HepG2 (cell line): ENCODE measurements around the gene ACACB. TPM values are rescaled to one million over a fixed set of nuclear protein-coding genes. Genes with fewer than 3 reads are reported as not detected.

Source experiments
- ATAC-seq: fragments of 200-7000 bp; cut with Tn5 transposase; 3 replicates; pipeline ENCODE4 v1.9.1; 2020; ENCODE audit warnings: mild to moderate bottlenecking, moderate library complexity
- BruUV-seq: library from RNA; stranded (reverse); fragments of 400-500 nt; replicated peaks from 2 replicates; lab custom pipeline; 2021; lab: Mats Ljungman, UMichigan
- CTCF ChIA-PET: fragments of 300-600 bp; formaldehyde crosslinking; extraction: SDS; loops from one replicate; lab custom pipeline; 2021; ENCODE audit warnings: low total read pairs, inconsistent platforms, low intra/inter-chr PET ratio; lab: Yijun Ruan, JAX
- POLR2A ChIA-PET: fragments of 350-600 bp; sonication (Branson Sonifier 250); formaldehyde crosslinking; loops from one replicate; lab custom pipeline; 2020; ENCODE audit warnings: antibody characterized with exemption, inconsistent platforms; lab: Yijun Ruan, JAX
- DNase-seq: peaks from one replicate; pipeline ENCODE4 v3.0.0-alpha.2; 2015; ENCODE audit warnings: low spot score
- FAIRE-seq: peaks from 3 replicates; lab custom pipeline; 2011; peaks lifted over from hg19 to GRCh38; lab: Jason Lieb, UNC
- H2AFZ ChIP-seq: one replicate; pipeline ENCODE4 v1.6.1; 2011; ENCODE audit warnings: low read length, inconsistent platforms
- H3K27ac ChIP-seq: fragments of 300-600 bp; 3 replicates; pipeline ENCODE4 v1.8.0; 2011; ENCODE audit warnings: mixed run types, mild to moderate bottlenecking, mixed read lengths, low read length, inconsistent platforms; ENCODE audit not compliant: insufficient read depth; ENCODE audit errors: extremely low read length
- H3K27me3 ChIP-seq, 2 experiments: fragments of 200-600 bp in 1 of 2; 2 replicates in 1 of 2; 3 replicates in 1 of 2; pipeline versions ENCODE4 v1.6.0 to v1.8.0; 2011; ENCODE audit warnings: low read length in 2 of 2, mild to moderate bottlenecking in 2 of 2, moderate library complexity in 2 of 2, inconsistent platforms in 1 of 2; ENCODE audit not compliant: insufficient read depth in 2 of 2, control insufficient read depth in 1 of 2
- H3K36me3 ChIP-seq, 2 experiments: fragments of 200-600 bp in 1 of 2; replicated peaks in 1 of 2; 2 replicates in 1 of 2; 3 replicates in 1 of 2; pipeline versions ENCODE4 v1.5.1 to v1.8.0; 2011; ENCODE audit warnings: low read length in 2 of 2, inconsistent platforms in 1 of 2; ENCODE audit not compliant: insufficient read depth in 2 of 2, control insufficient read depth in 1 of 2
- H3K4me1 ChIP-seq: 2 replicates; pipeline ENCODE4 v1.5.1; 2012; ENCODE audit warnings: low read length, inconsistent platforms; ENCODE audit not compliant: insufficient read depth
- H3K4me2 ChIP-seq: 2 replicates; pipeline ENCODE4 v1.6.0; 2011; ENCODE audit warnings: low read depth, low read length, inconsistent platforms
- H3K4me3 ChIP-seq, 3 experiments: fragments of 200-600 bp in 1 of 3; sonication (generic), shearing (Covaris generic) in 1 of 3; replicated peaks in 1 of 3; 2 replicates each; pipeline ENCODE4 v1.5.1; 2011 to 2016; ENCODE audit warnings: low read length in 3 of 3, inconsistent platforms in 2 of 3, low read depth in 2 of 3, mild to moderate bottlenecking in 2 of 3, control low read depth in 1 of 3, mixed read lengths in 1 of 3; ENCODE audit not compliant: insufficient read depth in 1 of 3
- H3K79me2 ChIP-seq: one replicate; pipeline ENCODE4 v1.6.1; 2011; ENCODE audit warnings: low read length, inconsistent platforms; ENCODE audit not compliant: insufficient read depth
- H3K9ac ChIP-seq: 2 replicates; pipeline ENCODE4 v1.6.0; 2011; ENCODE audit warnings: mild to moderate bottlenecking, low read depth, low read length, inconsistent platforms; ENCODE audit not compliant: insufficient read depth
- H3K9me3 ChIP-seq: 2 replicates; pipeline ENCODE4 v1.5.1; 2012; ENCODE audit warnings: mild to moderate bottlenecking, low read length
- H4K20me1 ChIP-seq: 2 replicates; pipeline ENCODE4 v1.6.0; 2011; ENCODE audit warnings: inconsistent platforms, mild to moderate bottlenecking, low read length, moderate library complexity; ENCODE audit not compliant: insufficient read depth
- ZBTB40 ChIP-seq, 2 experiments: fragments of 450-650 bp in 1 of 2; sonication (generic) in 1 of 2; formaldehyde crosslinking in 1 of 2; IDR thresholded peaks; 2 replicates each; pipeline versions ENCODE4 v1.6.1 to v1.8.0; 2016 to 2022; ENCODE audit warnings: antibody characterized with exemption in 1 of 2, mild to moderate bottlenecking in 1 of 2, missing genetic modification reagents in 1 of 2
- ZFP36 ChIP-seq: fragments of 150-350 bp; IDR thresholded peaks from 2 replicates; pipeline ENCODE4 v1.6.1; 2018; ENCODE audit warnings: borderline replicate concordance, low read length, low read depth; ENCODE audit not compliant: partially characterized antibody
- ZNF230 ChIP-seq: sonication (generic); formaldehyde crosslinking; IDR thresholded peaks from 2 replicates; pipeline ENCODE4 v1.4.0; 2020; ENCODE audit warnings: mild to moderate bottlenecking, missing genetic modification reagents
- ZNF503 ChIP-seq: sonication (generic); formaldehyde crosslinking; IDR thresholded peaks from 2 replicates; pipeline ENCODE4 v1.4.0; 2020; ENCODE audit warnings: missing genetic modification reagents
- WGBS: methylation state at CpG from one replicate; pipeline ENCODE4 v1.1.6; 2017; ENCODE audit warnings: low lambda C conversion rate; 5-methylcytosine and 5-hydroxymethylcytosine counted together
- in situ Hi-C: cut with HindIII; loops from 2 replicates; pipeline ENCODE4 v1.10.0; 2017; ENCODE audit warnings: low pct_unique_long_range_greater_than_20kb; ENCODE audit not compliant: extremely low pct_ligation_motif_present
- intact Hi-C: fragments of 100-400 bp; cut with micrococcal nuclease; formaldehyde crosslinking; loops from one replicate; pipeline ENCODE4 v1.10.0; 2022; ENCODE audit not compliant: unreplicated experiment
- polyA plus RNA-seq, 8 experiments: library from polyadenylated mRNA; depleted of rRNA in 3 of 8; stranded (reverse) in 7 of 8; unstranded in 1 of 8; fragments of >200 nt; fragmentation: Illumina TruSeq in 4 of 8; extraction: Trizol in 4 of 8; gene quantifications; 2 replicates each; pipeline versions ENCODE4 v1.2.1 to v1.2.3, GENCODE V29; 2011 to 2016; ENCODE audit warnings: low read depth in 4 of 8, missing spikeins in 1 of 8, mixed read lengths in 1 of 8; ENCODE audit not compliant: insufficient read depth in 1 of 8
- total RNA-seq, 5 experiments: library from RNA; depleted of rRNA; stranded (reverse); fragments of >200 nt; fragmentation: Illumina TruSeq; extraction: Trizol; gene quantifications; 2 replicates each; pipeline ENCODE4 v1.2.3, GENCODE V29; 2016; ENCODE audit warnings: low read depth in 1 of 5
- TF ChIP-seq, protein P1 (sequence below): sonication (generic); formaldehyde crosslinking; conservative IDR thresholded peaks from 2 replicates; pipeline ENCODE4 v1.8.1; 2023; ENCODE audit warnings: missing genetic modification reagents

ACACB gene
- total and polyA plus RNA-seq, 2 of the 13 experiments (the other 11 are each of a cell fraction or from before 2014, with no cell fraction given): 6.2 to 8.6 TPM

GRCh38 chr12:109288571-109288970, 172.2 kb downstream of the ACACB start (continued):
- TF ChIP-seq, protein P1, sequence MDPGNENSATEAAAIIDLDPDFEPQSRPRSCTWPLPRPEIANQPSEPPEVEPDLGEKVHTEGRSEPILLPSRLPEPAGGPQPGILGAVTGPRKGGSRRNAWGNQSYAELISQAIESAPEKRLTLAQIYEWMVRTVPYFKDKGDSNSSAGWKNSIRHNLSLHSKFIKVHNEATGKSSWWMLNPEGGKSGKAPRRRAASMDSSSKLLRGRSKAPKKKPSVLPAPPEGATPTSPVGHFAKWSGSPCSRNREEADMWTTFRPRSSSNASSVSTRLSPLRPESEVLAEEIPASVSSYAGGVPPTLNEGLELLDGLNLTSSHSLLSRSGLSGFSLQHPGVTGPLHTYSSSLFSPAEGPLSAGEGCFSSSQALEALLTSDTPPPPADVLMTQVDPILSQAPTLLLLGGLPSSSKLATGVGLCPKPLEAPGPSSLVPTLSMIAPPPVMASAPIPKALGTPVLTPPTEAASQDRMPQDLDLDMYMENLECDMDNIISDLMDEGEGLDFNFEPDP (CRISPR knock-in tag): no peak
- TF ChIP-seq ZNF503: no peak
- peak; percentile 24 for TF ChIP-seq ZFP36

DNA sequence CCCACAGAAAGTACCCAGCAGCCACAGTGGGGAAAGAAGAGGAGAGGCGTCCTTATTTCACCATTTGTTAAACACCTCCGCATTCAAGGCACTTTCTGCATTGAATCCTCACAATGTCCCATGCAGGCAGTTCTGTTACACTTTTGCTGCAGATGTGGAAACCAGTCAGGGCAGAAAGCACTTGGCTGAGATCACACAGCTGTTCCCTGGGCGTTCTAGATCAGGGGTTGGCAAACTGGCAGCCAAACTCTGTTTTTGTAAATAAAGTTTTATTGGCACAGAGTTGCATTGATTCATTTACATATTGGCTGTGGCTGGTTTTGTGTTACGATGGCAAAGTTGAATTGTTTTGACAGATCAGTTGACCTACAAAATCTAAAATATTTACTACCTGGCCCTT, 172.6 kb downstream of the ACACB start:
- Histone ChIP-seq H3K9ac (no peak overlapping the region), H2AFZ (no peak overlapping the region), H3K4me1 (peaks cover 2% of the 10 kb centered on the region), H3K9me3 (no peaks in the 10 kb centered on the region), H3K27ac (no peak overlapping the region), H3K4me2 (no peak overlapping the region), H3K4me3 (no peak overlapping the region), H3K27me3 (peaks cover 0 to 4% of the 10 kb centered on the region in 2 experiments; a peak in 1 of 5 replicates), H3K36me3 (no peaks in the 10 kb centered on the region), H3K79me2 (no peaks in the 10 kb centered on the region), H4K20me1 (no peaks in the 10 kb centered on the region)
- no TSS peak for BruUV-seq
- no peak for DNase-seq
- ChIA-PET POLR2A (no interaction called here), CTCF (no interaction called here)
- 46% methylated on average over 4 of the region's 4 CpGs for WGBS
- no peak for FAIRE-seq
- intact Hi-C loops: no loop called here
- no peak for ATAC-seq
- in situ Hi-C loops: no loop called here
- TF ChIP-seq ZBTB40 (IDR thresholded peaks at IDR 0.05) (peak; percentile 54), ZBTB40 (CRISPR knock-in tag; IDR thresholded peaks at IDR 0.05) (peak; percentile 95), ZNF230 (no peak)
